ENCODE measurements around the gene HSPA1L. TPM values are rescaled to one million over a fixed set of nuclear protein-coding genes. Genes with fewer than 3 reads are reported as not detected.

The HSPA1L gene
- total RNA-seq, 1 donor from 2014 or later, result 2.0 TPM

GRCh38 chr6:31781244-31782125, 33.6 kb downstream of the HSPA1L start:
- no peak for DNase-seq (ENCODE audit: low read depth)

DNA sequence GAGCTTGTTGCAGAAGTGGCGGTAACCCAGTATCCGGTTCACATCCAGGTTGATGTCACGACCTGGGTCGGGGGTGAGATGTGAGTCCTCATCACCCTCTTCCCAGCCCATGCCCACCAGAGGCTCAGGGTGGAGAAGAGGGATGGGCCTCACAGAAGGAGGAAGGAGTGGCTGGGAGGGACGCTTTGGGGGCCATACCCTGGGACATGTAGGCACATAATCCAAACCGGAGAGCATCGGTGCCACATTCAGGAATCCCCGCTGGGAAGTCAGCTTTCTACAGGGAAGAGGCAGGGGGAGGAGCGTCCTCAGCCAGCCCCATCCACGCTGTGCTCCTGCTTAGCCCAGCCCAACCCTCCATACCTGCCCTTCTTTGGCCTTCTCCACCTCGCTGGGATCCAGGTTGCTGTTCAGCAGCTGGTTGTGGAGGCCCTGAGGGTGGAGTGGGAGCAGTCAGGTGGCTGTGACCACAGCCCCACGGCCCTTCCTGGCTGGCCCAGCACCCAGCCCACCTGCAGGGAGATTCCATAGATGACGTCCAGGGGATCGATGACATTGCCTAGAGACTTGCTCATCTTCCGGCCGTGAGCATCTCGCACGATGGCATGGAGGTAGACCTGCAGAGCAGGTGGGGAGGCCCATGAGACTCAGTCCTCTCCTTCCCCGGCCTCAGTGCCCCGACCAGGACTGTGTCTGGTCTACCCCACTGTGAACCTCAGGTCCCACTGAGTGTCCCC, 34.4 kb downstream of the HSPA1L start:
- no peak for DNase-seq (ENCODE audit: low read depth)

DNA sequence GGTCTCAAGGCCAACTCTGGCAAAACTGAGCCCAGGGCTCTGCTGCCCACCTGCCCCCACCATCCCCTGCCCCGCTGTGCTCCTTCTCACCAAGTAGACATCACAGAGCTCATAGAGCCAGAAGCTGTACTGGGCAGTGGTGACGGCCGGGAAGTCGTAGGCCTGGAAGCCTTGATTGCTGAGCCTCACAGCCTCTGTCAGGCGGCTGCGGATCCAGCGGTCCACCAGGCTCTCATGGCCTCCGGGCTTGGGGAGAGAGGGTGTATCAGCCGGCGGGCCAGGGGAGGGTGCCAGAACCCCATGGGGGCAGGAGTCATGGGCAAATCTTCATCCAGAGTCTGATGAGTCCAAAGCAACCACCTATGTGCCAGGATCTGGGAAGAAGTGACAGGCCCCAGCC, 35.2 kb downstream of the HSPA1L start:
- DNase-seq (ENCODE audit: low read depth), result no peak

DNA sequence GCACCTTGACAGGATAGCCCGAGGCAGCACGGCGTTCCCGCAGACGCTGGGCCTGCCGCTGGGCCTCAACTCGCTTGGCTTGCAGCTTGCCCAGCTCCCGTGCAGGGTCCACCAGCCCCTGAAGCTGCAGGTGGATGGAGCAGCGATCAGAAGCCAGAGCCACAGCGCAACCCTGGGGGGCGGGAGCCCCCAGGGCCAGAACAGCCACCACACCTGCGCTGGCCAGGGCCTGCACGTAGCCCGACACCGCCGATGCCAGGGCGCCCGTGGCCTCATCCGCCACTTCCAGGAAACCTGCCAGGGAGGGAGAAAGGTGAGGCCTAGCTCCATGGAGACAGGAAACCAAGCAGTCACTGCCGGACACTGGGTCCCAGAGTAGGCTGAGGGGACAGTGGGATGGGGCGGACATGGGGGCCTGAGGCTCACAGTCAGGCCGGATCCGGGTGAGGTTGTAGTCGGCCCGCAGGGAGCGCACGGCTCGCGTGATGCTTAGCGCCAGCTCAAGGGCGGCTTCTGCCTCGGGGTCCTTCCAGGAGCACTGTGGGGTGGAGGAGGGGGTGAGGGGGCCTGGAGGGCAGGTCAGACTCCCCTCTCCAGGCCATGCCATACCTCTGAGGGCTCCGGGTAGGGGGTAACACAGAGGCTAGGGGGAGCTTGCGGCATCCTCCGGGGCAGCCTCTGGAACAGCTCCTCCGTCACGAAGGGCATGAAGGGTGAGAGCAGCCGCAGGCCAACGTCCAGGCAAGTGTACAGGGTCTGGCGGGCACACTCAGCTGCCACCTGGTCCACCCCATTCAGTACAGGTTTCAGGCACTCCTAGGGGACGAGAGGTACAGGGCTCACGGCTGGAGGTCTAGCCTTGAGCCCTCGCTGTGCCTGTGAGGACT, 35.8 kb downstream of the HSPA1L start:
- DNase-seq (ENCODE audit: low read depth), result no peak

- no peak for DNase-seq (ENCODE audit: low read depth)
Observed at GRCh38 chr6:31778193-31778592, 36.9 kb downstream of the HSPA1L start.

DNA sequence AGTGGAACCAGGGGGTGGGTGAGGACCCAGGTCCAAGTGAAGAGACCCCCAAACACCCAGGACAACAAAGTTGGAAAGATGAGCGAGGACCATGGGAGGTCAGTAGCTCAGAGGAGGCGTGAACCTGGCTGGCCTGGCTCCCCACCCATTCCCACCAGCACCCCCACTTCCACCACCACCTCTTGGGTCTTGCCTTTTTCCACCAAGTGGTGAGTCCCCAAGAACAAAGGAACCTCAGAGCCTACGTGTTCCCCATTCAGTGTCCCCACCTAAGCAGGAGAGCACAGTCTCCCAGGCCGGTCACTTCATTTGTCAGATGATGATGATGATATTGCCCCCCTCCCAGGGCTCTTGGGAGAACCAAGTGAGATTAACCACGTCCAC, 37.4 kb downstream of the HSPA1L start:
- no peak for DNase-seq (ENCODE audit: low read depth)

DNA sequence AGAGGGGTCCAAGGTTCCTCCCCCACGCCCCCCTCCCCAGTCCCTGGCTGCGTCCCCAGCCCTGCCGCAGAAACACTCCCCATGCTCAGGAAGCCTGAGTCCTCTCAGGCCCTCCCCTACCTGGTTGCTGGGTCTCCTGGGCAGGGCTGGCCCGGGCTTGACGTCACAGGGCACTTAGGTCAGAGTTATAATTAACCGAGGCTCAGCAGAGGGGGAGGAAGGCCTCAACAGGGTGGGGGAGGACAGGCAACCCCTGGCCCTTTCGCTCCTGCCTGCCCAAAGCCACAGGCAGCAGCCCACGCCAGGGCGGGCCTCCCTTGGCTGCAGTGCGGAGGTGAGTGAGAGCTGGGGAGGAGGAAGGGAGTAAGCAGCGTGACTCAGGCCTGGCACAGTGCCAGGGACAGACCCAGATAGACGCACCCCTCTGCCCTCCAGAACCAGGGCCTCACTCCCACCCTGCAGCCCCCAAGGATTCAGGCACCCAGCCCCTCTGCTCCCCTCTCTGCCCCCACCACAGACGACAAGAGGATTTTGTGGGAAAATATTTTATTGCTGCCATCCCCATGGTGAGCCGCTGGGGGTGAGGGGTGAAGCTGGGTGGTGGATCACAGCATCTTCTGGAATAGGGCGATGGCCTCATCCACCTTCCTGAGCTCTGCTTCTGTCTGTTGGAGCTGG, 38.0 kb downstream of the HSPA1L start, which contains the start of gene VWA7:
Gene VWA7, minus strand, starts transcription at position 340 of the 678 bp plus-strand sequence. CDS start 549 bp downstream, outside the sequence.
- DNase-seq (ENCODE audit: low read depth), result peak; percentile 95

- DNase-seq (ENCODE audit: low read depth), result no peak
Observed at GRCh38 chr6:31776485-31776988, 38.5 kb downstream of the HSPA1L start.

DNA sequence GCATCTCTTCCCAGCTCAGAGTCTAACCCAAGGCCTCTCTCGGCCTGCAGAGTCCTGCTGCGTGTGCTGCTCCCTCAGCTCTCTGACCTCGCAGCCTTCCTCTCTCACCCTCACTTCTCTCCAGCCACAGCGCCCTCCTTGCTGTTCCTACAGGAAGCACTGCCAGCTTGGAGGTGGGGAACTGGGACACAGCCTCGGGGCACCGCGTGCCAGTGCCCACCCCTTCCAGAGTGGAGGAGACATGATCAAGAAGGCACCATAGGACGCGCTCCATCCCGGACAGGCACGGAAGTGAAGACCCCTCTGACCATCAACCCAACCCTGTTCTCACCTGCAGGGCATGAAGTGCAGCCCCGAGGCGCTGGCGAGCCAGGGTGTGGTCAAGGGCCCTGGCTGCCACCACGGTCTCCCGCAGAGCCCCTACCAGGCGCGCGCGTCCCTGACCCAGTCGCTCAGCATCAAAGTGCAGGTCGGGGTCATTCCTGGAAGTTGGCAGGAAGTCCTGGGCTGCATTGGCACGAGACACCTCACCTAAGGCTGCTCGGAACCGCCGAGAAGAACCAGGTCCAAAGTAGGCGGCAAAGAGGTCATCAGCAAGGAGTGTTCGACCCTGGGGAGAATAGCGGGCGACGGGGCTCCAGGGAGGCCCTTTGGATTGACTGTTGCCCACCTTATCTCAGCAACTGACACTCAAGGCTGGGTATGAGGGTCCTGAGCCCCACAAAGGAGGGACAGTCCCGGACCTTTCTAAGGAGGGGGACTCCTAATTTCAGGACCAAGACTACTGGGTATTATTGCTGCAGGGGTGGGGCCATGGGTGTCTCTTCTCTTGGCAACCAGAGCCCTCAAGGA, 39.2 kb downstream of the HSPA1L start:
- no peak for DNase-seq (ENCODE audit: low read depth)

GRCh38 chr6:31775184-31775583, 39.9 kb downstream of the HSPA1L start:
- no peak for DNase-seq (ENCODE audit: low read depth)

DNA sequence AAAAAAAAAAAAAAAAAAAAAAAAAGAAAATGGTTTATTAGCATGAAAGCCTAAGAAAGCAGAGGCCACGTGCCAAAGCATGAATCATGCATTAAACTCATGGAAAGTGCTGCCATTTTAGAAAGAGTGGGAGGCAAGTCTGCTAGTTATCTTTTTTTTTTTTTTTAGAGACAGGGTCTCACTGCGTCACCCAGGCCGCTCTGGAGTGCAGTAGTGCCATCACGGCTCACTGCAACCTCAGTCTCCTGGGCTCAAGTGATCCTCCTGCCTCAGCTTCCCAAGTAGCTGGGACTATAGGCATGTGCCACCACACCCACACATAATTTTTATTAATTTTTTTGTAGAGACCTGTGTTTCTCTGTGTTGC, 43.1 kb downstream of the HSPA1L start:
- no peak for DNase-seq (ENCODE audit: low read depth)

DNA sequence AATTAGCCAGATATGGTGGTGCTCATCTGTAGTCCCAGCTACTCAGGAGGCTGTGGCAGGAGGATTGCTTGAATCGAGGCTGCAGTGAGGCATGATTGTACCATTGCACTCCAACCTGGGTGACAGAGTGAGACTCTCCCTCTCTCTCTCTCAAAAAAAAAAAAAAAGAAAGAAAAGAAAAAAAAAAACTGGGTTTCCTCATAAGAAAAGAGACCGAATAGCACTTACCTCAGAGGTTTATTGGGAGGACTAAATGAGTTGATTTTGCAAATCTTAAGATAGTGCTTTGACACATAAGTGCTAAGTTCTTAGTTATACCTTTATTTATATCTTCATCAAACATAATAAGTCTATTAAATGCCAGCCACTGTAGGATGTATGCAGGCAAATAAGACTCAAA, 44.2 kb downstream of the HSPA1L start:
- DNase-seq (ENCODE audit: low read depth), result no peak

- DNase-seq (ENCODE audit: low read depth), result peak; percentile 44
Observed at GRCh38 chr6:31769684-31770371, 45.3 kb downstream of the HSPA1L start.

- no peak for DNase-seq (ENCODE audit: low read depth)
Observed at GRCh38 chr6:31768363-31769257, 46.5 kb downstream of the HSPA1L start.

DNA sequence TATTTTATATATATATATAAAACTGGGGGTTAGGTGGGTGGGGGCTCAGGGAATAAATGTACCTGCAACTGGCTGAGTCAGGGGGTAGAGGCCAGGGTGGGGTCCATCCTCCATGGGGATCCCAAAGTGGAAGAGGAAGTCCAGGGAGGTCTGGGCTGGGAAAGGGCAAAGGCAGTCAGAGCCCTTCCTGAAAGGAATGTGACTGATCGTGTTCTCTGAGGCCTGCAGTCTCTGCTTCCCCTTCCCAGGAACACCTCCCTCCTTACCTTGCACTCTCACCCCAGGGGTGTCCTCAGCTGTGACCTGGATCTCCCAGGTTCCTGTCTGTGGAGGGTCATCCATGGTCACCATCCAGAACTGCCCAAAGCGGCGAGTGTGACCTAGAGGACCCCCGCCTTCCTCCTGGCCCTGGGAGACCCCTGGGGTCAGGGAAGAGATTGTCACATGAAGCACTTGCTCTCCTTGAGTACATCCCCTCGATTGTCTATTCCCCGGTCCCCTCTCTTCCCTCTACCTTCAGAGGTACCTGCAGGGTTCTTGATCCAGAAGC, 47.9 kb downstream of the HSPA1L start:
- DNase-seq (ENCODE audit: low read depth), result no peak

- DNase-seq (ENCODE audit: low read depth), result no peak
Observed at GRCh38 chr6:31765910-31766794, 48.9 kb downstream of the HSPA1L start.

DNA sequence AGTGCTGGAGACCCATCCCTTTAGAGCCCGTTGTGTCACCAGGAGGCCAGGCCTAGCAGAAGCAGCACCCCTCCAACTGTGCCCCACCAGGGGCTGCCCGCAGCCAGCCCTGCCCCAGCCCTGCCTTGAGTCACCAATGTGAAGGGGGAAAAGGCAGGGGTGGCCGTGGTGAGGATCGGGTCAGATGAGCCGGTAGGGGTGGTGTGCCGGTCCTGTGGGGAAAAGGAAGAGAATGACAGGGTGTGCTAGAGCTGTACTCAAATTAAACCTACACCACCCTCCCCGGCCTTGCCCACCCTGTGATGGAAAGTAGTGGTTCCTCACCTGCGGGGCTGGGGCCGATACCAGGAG, 49.5 kb downstream of the HSPA1L start:
- no peak for DNase-seq (ENCODE audit: low read depth)
